ENCODE data around the gene RAB35.

Gene RAB35

DNA sequence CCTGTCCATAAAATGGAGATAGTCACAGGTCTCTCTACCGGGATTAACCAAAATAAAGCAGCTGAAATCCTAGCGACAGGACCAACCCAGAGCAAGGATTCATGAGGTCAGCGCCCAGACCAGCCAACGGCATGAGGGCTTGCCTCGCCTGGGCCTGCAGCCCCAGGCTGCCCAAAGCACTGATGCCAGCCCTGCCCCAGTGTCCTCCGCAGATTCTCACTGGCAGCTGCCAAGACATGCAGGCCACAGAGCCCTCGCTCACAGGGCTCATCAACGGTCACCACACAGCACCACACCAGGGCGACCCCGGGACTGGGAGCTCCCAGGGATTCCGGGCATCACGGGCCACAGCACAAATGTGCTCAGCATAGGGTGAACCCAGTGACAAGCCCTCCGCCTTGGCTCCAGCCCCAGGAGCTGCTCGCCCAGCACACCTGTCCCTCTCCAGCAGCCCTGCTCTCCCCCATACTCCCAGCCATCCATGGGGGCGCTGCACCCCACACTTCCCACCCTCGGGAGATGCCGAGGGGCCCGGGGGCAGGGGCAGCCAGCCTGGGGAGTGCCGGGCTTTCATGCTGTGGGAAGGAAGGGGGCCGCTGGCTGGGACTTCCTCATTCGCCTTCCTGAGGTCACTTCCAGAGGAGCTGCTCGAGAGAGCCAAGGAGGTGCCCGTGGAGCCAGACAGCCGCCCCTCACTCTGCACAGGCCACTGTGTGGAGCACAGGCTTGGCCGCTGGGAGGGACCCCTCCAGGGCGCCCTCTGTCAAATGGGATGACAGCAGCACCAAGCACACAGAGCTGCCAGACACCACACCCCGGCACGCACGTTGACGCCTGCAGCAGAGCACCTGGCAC is 14.1 kb downstream of the RAB35 start:
- DNase-seq: no peak

DNA sequence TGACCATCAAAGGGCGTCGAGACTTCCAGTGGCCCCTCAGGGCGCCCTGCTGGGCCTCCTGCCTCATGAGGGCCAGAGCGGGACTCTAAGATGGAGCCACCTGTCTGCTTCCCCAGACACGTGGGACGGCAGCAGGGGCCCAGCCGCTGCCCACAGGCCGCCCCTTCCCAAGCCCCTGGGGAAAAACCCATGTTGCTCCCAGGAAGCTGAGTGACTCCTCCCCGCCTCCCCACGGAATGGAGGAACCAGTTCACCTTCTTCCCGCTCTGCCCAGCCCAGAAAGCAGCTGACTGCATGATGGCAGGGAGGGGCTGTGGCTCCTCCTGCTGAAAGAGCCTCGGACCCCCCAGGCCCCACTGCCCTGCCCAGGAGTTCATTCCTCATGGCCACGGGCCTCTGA is 14.9 kb downstream of the RAB35 start:
- no peak for DNase-seq

DNA sequence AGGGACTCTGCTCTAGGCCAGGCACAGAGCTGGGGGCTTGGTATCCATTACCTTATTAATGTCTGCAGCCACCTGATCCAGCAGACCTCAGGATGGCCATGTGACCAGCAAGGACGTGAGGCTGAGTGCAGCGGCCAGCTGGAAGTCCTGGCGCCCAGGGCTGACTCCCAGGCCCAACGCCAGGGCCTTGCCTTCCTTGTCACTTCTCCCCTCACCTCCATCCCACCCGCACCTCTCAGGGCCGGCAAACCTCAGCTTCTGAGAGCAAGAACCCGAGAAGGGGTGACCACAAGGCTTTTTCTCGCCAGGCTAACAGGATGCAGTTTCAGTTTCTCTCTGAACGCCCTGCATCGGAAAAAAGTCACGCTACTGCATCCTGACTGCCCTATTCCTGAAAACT is 15.4 kb downstream of the RAB35 start:
- DNase-seq: no peak

DNA sequence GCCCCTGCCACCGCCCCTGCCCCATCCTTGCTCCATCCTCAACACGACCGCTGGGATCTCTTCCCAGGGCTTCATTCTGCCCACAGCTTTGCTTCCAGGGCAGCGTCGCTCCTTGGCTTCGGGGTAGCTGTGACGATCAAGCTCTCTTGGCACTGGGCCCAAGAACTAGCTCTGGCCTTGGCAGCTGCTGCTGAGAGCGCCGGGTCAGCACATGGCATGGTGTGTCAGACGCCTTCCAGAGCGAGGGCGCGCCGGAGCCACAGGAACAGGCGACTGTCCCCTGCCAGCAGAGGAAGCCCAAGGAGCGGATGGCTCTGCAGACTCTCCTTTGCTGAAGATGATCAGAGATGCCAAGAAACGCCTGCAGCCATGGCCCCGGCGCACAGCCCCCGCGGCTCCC is 15.9 kb downstream of the RAB35 start:
- DNase-seq: no peak

DNA sequence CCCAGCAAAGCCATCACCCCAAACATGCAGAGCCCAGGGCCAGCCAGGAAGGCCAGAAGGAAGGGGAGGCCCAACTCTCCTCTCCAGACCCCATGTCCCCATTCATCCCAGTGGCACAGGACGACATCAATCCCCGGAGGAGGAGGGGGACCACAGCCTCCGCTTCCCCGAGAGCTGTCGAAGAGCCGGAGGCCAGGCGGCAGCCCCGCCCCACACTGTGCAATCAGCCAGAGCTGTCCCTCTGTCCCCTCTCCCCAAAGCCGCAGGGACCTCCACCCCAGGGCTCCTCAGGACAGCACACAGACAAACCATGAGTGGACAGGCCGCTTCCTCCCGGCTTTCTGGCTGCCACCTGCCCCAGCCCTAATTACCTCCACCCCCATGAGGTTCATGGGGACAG is 16.8 kb downstream of the RAB35 start:
- DNase-seq: no peak

DNA sequence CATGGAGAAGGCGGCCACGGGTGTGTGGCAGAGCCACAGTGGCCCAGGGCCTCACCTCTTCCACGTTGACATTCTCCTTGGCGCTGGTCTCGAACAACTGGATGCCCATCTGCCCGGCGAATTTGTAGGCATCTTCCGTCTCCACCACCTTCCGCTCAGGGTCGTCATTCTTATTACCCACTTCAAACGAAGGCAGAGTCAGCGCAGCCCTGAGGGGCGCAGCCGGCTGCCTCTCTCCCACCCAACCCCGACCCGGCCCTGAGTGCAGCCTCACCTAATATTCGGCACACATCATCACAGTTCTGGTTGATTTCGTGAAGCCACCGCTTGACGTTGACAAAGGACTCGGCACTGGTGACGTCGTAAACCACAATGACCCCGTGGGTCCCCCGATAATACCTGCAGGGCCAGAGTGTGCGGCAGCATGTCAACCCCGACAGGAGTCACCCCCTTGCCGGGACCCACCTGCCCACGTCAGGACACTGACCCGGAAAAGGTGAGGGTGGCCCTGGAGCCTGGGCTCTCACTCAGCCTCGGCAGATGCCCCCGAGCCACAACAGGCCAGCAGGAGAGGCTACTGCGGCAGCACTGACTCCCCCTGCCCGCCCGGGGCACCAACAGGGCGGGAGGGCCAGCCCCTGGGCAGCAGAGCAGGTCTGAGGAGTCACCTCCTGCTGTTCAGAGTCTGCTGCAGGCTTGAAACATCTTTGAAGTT is 17.6 kb downstream of the RAB35 start:
- DNase-seq: no peak

DNA sequence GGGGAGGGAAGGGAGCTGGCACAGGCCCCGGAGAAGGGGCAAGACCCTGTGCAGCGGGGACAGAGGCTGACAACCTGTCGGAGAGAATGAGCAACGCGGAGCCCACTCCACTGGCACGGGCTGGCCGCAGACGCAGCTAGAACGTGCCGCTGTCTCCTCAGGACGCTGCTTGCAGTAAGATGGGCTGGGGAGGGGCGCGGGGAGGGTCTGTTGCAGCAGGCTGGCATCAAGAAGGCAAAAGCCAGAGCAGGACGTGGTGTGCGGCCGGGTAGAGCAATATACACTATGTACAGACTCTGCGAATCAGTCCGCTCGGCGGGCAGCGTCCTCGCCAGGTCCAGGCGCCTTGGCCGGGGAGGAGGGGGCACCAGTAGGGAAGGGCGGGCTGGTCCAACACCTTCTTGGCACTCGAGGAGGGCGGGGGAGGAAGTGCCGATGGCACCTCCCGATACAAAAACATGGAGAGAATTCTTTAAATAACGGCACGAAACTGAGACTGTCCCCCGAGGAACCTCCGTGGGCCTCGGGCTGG is 19.8 kb downstream of the RAB35 start:
- no peak for DNase-seq

DNA sequence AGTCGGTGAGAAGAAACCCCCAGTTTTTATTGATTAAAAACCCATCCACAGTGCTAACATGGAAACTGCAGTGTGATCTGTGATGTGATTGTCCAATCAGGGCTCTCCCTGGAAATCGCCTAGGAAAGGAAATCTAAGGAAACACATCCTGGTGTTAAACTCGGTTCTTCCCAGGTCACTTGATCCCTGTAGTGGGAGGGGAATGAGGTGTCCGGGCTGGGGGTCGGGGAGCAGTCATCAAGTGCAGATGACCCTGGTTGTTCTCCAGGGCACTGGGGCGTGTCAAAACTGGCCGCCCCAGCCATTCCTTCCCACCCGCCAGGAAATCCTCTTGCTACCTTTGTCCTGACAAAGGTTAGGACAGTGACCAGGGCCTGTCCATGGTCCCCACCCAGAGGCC is 20.8 kb downstream of the RAB35 start:
- DNase-seq: no peak

DNA sequence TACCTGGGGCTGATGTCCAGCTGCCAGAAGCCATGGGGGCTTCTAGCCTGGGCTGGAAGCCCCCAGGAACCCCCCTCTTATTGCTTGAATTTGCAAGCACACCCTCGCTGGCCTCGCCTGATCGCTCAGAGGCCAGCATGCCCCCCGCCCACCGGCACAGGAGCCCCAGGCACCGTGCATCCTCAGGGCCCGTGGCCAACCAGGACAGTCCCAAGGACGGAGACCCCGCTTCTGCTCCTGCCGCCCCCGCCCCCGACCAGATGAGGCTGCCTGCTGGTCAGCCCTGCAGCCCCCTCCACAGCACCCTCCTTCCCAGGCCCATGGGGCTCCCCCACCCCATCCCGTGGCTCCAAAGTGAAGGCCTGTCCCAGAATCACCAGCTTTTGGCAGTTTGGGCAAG is 21.2 kb downstream of the RAB35 start:
- DNase-seq: no peak

DNA sequence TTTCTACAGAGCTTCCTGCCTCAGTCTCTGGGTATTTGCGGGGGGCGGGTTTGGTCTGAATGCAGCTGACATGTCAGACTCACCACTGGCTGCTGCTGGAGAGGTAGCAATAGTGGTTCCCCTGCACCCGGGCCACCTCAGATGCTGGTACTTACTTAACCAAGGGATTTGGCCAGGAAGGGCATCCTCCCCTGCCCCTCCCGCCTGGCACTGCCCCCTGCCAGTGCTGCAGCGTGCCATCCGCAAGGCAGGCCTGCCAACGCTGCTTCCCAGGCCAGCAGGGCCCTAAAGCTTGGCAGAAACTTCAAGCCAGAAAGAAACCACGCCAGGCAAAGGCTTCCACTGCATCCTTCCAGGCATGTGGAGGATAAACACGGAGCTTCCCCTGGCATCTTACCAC is 22.1 kb downstream of the RAB35 start:
- no peak for DNase-seq

DNA sequence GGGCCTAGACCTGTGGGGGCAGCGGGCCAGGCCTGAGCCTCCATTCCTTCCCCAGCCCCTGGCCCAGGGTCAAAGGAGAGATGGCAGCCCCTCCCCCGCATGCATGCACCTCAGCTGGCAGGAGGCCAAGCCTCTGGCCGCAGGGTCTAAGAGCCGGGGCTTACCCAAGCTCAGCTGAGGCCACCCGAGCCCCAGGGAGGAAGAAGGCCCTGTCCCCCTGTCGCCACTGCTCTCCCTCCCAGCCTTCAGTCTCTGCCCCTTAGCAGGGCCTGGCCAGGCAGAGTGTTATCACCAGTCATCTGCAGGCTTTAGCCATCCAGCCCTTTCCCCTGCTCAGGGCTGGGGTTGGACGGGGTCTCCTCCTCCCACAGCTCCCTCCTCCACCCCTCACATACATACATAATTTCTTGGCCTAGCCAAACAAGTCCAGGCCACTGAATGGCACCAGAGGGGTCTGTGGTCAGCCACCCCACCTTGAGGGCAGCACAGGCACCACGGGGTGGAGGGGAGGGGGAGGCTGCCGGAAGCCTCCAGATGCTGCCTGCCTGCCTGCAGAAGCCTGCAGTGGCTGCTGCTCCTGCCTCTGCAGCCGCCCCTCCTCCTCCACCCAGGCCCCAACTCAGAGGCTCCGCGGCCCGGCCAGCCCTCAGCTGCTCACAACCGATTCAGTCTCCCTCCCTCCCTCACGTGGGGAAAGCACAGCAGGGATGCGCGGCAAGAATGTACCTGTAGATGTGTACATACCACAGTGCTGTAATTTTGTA is 22.8 kb downstream of the RAB35 start:
- no peak for DNase-seq

DNA sequence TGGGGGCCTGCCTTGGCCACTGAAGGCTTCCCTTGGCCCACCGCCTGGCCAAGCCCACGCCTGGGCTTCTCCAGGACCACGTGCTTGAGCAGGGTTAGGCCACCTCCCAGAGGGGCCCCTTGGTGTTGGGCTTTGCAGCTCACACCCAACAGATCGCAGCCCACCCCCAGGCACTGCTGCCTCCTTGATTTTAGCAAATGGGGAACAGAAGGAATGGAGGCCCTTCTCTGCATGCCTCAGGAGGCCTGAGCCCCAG is 23.3 kb downstream of the RAB35 start:
- DNase-seq: no peak

DNA sequence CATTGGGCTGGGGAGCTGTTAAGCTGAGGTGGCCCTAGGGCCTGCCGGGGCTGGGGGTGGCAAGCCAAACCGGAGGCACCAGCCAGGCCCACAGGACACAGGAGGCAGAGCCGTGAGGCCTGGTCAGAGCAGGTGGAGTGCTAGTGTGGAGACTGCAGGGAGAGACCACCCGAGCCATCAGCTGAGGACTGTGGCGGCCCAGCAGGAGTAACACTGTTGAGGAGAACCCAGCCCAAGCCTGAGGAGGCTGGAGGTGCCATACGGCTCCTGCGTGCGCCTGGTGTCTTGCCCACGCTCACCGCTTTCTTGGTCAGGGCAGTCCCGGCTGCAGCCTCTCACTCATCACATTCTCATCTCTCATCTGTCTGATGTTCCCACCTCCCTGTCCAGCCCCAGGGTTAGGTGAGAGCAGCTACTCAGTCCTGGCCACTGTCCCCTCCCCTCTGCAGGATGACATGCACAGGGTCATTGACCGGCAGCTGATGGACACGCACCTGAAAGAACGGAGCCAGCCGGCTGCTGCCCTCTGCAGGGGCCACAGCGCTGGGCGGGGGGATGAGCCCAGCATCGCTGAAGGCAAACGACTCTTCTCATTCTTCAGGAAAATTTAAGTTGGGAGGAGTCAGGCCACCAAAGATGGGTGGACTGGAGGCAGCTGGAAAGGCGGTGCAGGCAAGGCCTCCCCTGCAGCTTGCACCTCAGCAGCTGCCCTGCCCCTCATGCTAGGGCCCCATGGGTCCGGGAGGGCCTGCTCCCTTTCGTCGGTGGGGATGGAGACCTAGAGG is 23.8 kb downstream of the RAB35 start:
- no peak for DNase-seq

DNA sequence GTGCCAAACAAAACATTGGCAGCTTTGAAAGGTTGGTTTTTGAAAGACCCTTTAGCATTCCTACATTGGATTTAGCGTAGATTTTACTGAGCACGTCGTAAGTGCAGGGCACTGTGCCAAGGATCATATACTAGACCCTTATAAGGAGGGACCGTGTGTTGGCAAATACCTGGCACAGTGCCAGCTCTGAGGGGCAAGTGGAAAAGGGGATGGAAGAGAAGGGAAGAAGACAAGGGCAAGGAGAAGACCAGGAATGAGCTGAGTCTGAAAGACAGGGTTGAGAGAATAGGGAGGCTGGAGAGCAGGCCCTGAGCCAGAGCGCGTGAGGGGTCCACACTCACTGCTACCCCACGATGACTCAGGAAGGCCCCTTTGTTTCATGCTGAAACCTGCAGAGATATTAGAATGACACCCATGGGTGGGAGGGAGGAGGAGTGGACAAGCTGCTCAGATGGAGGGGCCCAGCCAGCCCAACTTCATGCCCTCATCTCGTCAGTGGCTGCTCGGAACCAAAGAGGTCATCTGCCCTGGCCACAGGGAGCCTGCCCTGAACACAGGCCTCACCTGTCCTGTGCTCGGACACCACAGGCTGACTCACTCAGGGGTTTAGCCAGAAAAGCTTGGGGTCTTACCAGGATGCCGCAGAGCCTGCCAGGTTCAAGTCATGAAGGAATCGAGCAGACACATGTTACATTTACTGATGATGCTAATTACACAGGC is 25.0 kb downstream of the RAB35 start:
- no peak for DNase-seq

DNA sequence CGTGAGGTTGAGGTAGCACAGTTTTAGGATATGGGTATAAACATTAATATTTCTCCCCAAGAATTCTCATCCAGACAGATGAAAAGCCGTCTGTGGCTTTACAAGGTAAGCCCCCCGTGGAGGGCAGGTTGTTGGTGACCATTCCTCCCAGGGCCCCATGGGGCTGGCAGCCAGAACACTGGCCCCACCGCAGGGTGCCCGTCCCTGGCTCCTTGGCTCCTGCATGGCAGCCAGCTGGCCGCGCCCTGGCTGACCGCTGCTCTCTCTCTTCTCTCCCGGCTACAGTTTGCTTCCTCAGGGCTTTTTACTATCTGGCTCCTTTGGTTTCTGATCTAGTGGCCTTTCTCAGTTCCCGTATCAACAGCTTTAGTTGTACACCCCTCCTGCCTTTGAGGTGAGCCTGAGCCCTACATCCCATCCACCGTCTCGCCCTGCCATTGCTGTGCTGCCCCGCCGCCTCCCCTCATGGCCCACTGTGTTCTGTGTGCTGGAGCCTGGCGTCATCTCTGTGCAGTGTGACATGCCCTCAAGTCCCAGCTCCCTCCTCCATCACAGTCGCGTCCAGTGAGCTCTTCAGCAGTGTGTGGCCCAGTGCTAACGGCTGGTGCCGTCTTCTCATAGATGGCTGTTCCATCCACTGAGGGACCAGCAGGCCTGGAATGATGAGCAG is 25.8 kb downstream of the RAB35 start:
- no peak for DNase-seq

DNA sequence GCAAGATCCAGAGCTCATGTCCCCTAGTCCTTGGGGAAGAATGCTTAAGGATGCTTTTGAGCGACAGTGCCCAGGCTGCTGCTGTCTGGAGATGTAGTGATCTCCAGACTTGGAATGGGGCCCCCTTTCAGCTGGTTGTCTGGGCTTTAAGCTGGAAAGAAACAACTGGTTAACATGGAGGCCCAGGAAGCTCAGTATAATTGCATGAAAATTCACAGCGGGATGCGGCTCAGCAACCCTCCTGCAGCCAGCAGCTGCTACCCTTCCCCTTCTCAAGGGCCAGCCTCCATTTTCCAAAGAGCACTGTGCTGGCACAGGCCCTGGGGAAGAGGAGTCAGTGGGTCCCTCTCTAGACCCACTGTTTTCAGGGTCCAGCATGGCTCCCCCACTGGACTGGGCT is 26.3 kb downstream of the RAB35 start:
- DNase-seq: no peak

DNA sequence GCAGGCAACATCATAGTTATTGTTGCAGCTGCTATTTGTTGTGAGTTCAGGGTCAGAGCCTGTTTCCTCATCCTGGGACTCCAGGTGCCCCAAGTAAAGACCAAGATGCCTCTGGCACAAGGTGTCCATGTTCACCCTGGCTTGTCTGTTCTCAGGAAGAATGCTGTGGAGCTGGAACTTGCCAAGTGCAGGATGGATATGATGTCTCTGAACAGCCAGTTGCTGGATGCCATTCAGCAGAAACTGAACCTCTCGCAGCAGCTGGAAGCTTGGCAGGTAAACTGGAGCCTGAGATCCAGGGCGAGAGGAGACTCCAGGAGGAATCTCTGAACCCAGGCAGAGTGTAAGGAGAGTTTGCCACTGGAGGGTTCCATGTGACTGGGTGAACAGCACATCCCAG is 26.8 kb downstream of the RAB35 start:
- DNase-seq: no peak

DNA sequence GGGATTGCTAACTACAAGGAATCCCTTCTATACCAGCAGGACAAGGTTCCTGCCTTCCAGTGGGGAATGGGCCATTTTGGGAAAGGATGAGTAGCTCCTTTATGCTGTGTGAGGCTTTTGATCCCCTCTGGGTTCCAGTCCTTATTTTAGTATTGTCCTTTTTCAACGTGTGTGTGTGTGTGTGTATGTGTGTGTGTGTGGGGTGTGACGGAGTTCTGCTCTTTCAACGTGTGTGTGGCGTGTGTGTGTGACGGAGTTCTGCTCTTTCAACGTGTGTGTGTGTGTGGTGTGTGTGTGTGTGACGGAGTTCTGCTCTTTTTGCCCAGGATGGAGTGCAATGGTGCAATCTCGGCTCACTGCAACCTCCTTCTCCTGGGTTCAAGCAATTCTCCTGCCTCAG is 27.4 kb downstream of the RAB35 start:
- no peak for DNase-seq

DNA sequence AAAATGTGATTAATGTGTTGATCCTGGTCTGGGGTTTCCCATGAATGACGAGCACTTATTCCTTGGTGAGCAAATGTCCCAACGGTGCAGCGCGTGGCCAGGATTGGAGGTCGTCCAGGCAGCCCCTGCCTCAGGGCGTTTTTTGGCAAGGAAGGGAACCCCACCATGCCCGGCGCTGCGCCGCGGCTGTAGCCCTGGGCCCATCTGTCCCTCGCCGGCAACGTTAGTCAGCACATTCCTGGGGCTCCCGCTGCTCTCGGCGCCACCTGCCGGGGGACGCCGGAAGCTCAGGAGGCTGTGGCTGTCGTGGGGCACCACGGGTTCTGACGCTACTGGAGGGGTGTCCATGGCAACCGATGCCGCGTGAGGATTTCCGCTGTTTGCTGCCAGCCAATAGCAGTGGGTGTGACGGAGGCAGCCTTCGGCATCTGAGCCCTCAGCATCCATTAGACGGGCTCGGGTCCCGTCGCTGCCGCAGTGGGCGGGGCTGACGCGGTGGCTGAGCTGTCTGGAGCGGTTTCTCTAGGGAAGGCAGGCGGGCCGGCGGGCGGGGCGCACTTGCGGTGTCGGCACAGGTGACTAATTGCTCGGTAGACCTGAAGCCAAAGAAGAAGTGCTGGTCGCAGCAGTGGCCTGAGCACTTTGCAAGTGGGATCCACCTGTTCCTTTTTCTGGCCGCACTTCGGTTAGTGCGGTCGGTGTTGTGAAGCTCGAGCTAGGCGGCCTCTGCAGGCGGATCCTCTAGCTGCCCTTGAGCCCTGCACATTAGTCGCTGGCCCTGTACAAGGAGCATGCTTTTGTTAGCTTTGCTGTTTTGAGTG is 29.5 kb downstream of the RAB35 start:
- peak; percentile 98 for DNase-seq

DNA sequence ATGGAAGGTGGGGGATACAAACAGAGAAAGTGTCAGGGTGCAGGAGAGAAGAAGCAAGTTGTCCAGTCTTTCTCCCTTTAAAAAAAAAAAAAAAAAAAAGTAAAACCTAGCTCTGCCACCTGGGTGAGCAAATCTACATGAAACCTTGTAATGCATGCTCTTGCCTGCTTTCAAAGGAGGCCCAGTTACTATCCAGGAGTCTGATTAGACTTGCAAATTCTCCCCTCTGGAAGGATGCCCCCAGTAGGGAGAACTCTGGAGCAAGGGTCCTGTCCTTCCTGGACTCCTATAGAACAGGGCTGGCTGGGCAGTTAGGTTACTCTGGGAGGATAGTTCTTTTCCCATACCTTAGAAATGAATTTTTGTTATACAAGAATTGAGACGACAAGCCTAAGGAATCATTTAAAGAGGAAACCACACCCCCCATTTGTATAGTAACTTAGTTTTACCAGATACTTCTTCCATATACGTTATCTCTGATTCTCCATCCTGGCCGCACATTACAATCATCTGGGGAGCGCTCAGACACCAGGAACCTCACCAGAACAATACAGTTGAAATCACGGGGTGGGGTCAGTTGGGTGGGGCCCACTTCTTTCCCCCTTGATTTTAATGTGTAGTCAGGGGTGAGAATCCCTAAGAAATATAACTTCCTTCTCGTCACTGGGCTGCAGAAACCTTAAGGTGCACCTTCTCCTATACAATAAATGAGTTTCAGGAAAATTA is 30.5 kb downstream of the RAB35 start:
- peak; percentile 25 for DNase-seq
